UCSD-AML1 (cell line): ENCODE results near the gene PKN1.
A peak's percentile ranks its signal among the peaks of the same experiment; 100 is the strongest.
"Not testable (repeated sequence)": the region's sequence is repeated elsewhere in the genome, so short reads cannot be mapped to it uniquely, and the experiment has no call there.

Experiments used
- DNase-seq: peaks from one replicate; lab custom pipeline; 2025; ENCODE audit not compliant: unreplicated experiment; lab: John Stamatoyannopoulos, UW

PKN1 gene

DNA sequence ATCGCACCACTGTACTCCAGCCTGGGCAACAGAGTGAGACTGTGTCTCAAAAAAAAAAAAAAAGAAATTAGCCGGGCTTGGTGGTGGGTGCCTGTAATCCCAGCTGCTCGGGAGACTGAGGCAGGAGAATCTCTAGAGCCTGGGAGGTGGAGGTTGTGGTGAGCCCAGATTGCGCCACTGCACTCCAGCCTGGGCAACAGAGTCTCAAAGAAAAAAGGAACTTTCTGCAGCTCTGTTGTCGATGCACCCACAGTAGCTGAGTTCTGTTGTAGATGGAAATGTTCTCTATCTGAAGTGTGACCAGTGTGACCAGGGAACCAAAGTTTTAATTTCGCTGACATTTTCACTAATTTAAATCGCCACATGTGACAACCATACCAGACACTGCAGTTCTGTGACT, 29.3 kb downstream of the PKN1 start:
- DNase-seq: not testable (repeated sequence)

DNA sequence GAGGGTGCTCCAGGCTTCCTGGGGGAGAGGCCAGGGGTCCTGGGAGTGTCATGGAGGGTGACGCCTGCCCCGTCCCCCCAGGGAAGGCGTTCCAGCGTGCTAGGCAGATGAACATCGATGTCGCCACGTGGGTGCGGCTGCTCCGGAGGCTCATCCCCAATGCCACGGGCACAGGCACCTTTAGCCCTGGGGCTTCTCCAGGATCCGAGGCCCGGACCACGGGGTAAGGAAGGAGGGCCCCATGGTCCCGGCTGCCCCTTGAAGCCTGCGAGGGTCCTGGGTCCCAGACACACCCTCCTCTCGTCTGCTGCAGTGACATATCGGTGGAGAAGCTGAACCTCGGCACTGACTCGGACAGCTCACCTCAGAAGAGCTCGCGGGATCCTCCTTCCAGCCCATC, 30.6 kb downstream of the PKN1 start:
- DNase-seq: no peak

DNA sequence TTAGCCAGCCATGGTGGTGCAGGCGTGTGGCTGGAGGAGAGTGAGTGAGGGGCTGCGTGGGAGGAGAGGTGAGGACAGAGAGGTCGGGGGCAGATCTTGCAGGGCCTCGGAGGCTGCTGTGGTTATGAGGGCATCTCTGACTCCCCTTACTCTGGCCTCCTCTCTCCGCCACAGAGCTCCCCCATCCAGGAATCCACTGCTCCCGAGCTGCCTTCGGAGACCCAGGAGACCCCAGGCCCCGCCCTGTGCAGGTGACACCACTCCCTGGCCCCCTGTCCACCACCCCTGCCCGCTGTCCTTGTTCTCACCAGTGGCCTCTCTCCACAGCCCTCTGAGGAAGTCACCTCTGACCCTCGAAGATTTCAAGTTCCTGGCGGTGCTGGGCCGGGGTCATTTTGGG, 34.3 kb downstream of the PKN1 start:
- no peak for DNase-seq

DNA sequence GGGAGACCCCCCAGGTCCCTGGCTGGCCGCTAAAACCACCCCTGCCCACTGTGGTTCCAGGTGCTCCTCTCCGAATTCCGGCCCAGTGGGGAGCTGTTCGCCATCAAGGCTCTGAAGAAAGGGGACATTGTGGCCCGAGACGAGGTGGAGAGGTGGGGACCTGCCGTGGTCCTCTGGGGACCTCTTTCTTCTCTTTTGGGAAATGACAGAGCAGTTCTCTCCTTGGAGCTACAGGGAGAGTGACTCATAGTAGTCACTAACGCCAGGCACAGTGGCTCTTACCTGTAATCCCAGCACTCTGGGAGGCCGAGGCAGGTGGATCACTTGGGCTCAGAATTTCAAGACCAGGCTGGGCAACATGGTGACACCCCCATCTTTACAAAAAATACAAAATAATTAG, 34.7 kb downstream of the PKN1 start:
- DNase-seq: no peak

DNA sequence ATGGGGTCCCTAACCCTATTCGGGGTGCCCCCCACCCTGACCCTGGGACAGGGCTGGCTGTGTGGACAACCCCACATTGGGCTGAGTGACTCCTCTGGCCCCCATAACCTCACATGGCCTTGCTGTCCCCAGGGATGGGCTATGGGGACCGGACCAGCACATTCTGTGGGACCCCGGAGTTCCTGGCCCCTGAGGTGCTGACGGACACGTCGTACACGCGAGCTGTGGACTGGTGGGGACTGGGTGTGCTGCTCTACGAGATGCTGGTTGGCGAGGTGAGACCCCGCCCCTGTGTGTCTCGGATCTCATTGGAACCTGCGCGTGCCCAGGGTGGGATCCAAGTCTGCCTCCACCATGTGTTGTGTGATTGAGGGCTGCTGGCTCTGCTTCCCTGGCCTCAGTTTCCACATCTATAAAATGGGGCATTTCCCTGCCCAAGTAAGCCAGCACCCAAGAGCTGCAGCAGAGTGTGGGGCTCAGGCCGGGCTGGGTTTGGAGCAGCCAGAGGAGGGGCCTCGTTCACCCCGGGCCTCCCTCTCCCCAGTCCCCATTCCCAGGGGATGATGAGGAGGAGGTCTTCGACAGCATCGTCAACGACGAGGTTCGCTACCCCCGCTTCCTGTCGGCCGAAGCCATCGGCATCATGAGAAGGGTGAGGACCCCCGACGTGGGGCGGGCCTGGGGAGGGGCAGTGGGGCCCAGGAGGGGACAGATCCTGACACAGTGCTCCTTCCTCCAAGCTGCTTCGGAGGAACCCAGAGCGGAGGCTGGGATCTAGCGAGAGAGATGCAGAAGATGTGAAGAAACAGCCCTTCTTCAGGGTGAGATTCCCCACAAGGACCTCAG, 37.1 kb downstream of the PKN1 start:
- DNase-seq: no peak

DNA sequence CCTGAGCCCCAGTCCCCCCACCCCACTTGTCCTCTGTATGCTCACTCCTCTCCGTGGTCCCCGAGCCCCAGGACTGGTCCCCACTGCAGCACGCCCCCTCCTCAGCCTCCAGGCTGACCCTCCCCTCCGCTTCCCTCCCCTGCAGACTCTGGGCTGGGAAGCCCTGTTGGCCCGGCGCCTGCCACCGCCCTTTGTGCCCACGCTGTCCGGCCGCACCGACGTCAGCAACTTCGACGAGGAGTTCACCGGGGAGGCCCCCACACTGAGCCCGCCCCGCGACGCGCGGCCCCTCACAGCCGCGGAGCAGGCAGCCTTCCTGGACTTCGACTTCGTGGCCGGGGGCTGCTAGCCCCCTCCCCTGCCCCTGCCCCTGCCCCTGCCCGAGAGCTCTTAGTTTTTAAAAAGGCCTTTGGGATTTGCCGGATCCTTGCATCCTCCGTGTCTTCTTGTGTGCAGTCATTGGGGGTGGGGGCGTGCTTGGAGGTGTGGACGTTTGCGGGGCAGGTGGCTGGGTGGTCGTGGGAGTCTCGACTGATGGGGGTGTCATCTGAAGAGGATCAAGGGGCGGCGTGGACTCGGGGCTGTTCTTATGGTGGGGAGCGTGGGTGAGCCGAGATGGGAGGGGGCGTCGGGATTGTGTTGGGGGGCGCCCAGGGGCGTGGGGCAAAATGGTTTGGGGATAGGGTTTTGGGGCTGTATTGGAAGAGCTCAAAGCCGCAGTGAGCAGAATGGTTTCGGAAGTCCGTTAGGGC, 38.5 kb downstream of the PKN1 start:
- no peak for DNase-seq

DNA sequence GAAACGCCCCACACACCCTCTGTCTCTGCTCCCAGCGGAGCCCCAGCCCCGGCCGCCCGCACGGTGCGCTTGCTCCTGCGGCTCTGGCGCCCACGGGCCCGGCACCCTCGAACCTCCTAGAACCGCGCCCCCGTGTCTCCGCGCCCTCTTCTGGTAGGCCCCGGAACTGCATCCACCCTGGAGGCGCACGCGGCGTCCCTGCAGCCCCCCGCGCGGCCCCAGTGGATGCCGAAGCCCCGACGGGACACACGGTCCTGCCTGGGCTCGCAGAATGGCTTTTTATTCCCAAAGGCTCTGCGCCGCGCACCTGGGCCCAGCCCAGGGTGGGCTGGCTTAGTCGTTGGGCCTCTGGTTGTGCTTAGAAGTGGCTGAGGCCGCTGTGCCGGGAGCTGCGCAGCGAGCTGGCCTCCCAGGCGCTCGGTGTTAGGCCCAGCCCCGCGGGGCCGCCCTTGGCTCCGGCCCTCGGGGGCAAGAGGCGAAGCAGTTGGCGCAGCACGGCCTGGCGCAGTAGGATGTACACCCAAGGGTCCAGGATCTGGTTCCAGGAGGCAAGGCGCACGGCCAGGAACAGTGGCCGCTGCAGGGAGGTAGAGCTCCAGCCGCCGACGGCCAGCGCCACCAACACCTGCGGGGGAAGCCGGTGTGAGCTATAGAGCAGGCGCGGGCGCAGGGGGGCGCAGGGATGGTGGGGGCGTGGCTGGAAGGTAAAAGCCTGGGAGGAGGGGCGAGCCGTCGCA, 39.3 kb downstream of the PKN1 start:
- DNase-seq: peak; percentile 24

DNA sequence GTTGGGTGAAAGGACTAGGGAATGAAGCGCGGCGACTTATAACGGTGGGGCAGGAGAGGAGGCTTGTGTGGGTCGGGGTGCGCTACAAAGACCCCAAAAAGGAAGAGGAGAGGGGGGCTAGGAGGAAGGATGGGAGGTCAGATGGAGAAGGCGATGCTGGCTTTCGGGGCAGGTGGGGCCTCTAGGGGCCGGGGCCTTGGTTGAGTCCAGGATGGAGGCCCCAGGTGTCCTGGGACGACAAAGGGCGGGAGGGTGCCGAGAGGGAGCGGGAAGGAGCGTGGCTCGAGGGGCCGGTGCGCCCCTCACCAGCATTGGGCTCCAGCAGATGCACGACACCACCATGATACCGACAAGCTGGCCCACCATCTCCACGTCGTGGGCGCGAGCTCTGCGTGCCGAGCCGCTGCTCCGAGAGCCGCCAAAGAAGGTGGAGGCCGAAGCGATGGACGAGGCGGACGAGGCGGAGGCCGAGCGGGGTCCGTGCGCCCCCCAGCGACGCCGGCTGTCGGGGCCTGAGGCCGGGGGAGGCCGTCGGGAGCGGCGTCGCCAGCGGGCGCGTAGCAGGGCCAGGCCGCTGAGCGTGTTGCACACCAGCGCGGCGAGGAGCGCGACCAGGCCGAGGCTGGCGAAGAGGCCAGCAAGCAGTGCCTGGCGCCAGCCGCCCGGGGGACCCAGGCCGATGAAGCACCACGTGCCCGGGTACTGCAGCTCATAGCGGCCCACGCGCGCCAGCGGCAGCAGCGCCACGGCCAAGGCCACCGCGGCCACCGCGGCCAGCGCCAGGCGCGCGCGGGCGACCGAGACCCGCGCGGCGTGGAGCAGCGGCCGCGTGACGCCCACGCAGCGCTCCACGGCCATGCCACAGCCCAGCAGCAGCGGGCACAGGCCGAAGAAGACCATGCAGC, 40.2 kb downstream of the PKN1 start:
- no peak for DNase-seq

DNA sequence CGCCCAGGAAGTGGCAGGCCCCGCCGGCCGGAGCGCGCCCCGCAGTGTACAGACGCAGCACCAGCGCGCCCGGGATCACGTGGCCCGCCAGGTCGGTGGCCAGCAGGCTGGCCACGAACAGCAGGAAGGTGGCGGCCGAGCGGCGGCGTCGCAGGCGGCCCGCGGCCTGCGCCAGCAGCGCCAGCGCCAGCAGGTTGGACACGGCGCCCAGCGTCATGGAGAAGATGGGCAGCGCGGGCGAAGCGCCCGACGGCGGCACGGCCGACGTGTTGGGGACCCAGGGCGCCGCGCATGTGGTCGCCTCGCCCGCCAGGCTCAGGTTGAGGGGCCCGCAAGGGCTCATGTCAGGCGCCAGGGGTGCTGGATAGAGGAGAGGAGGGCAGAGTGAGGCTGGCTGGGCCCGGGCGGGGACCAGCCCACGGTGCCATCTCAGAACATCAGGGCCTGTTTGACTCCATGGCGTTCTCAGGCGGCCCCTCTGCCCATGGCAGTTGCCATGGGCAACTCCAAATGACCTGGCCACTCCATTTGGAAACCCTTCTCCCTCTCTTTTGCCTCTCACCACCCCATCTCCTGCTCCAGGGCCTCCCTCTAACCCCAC, 41.0 kb downstream of the PKN1 start:
- no peak for DNase-seq

DNA sequence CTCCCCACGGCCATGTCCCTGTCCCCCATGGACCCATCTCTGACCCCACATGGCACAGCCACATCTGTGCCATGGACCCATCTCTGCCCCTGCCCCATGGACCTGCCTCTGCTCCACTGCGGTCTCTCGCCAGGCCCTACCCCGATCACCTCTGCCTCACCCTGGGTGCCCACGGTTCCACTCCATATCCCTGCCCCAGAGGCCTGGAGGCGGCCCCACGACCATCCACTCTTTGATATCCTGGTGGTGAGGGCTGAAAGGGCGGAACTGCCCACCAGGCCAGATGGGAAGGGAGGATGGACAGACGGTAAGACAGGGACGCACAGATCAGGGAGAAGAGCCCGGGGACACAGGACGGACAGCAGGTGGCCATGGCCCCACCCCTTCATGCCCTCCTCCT, 41.7 kb downstream of the PKN1 start:
- DNase-seq: no peak

DNA sequence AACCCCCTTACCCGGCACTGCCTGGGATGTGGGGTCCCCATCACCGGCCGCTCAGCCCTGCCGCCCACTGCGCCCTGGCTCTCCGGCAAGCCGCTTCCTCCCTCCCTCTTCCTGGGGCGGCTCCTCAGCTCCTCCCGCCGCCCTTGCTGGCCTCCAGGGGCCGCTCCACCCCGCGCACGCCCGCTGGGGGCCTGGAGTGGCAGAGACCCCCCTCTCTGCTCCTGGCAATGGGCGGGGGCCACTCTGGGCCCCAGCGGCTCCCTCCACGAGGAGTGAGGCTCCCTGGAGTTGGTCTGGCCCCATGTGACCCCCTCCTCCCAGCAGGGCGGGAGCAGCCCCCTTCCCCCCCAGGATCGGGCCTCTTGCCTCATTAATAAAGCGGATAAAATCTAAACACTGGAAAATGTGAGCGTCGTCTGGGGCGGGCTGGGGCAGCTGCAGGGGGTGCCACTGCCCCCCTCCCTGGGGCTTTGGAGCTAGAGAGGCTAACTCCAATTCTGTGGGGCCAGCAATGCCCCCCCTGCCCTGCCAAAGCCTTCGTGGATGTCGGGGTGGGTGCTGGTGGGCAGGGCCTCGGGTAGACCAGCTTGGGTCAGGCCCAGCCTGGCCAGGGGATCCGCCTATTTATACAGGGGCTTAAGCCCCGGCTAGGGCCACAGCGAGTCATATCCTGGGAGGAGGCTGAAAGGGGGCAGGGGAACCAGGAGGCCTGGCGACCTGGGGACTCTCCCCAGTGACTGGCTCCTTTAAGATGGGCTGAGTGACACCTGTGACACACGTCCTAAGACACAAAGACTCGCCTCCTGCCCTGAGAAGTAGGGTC, 42.4 kb downstream of the PKN1 start, which contains the start of gene PTGER1:
Gene PTGER1, minus strand, starts transcription at position 104 of the 823 bp plus-strand sequence. CDS start 1,034 bp downstream, outside the sequence.
- peak; percentile 51 for DNase-seq

DNA sequence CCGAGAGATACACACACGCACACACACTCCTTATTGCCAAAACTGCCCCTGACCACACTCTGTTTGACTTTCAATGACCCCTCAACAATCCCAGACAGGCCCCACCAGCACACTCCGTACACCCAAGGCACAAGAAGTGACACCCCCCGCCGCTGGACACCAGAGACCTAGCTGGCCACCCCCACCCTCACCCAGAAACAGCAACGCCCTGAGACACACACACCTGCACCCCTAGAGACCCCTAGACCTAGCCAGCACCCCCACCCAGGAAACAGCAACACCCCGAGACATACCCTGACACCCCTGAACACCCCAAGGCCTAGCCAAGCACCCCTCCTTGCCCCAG, 43.2 kb downstream of the PKN1 start:
- no peak for DNase-seq

DNA sequence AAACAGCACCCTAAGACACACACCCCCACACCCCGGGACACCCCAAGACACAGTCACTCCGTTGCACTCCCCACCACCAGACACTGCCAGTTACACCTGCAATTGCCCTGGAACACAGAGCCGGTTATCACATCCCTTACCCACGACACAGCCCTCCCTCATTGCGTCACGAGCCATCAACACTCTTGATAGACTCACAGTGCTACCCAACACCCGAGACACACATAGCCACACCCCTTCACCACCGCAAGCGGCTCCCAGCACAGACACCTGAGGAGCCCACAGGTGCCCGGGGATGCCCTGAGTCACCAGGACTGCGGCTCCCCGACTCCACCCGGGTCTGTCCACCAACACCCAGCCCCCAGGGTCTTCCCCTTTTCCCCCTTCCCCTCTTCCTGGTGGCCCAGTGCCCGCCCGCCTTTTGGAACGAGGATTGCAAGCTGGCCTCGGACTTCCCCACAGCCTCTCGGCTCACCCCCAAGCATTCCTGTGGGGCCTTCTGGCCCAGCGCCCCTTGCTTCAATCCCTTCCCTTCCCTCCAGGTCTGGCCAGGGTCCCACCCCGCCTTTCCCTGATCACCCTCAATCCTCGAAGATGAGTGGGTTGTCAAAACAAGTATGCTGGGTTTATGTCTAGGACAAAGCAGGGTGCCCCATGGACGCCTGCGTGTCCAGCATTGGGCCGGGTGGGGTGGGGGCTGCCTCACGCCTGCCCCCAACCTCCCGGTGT, 43.7 kb downstream of the PKN1 start:
- no peak for DNase-seq

DNA sequence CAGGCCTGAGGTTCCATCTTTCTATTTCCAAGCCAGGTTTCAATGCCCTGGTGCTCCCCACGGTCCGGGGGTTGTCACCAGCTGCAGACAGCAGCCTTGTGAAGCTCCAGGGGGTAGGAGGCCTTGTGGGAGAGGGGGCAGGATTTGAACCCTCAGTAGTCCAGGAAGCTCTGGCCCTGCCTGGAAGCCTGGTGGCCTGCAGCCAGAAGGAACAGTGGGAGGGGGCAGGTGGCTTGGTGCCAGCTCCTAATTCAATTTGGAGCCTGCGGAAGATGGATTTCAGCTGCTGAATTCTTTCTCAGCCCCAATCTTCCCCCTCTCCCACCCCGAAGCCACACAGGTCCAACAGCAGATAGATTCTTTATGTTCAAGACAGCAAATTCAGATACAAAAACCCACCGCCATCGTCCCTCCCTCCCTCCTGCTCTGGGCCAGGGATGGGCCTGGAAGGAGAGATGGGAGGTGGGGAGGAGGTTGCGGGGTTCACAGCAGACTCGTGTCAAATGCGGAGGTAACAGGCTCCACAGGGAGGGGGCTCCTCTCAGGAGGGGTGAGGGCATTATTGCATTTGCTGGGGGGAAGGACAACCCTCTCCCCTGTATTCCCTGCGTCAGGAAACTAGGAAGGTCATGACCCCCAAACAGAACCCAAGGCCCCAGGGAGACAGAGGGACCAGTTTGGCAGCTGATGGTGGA, 44.5 kb downstream of the PKN1 start:
- DNase-seq: no peak

DNA sequence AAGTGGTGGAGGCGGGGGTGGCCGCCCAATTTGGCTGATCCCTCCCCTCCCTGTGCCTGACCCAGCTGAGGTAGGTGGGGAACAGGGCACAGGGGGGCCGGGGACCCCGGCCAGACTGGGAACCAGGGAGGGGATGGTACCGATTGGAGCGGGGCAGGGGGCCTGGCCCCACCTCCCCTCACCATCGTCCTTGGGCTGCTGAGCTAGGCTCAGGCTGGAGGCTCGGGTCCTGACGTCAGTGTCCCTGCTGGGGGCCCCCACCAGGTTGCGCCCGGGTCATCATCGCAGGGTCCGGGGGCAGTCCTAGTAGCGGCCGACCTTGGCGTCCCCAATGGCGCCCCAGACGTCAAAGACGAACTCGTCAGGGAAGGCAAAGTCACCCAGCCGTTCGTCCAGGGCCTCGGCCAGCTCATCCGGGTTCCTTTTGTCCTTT, 45.0 kb downstream of the PKN1 start:
- DNase-seq: no peak

DNA sequence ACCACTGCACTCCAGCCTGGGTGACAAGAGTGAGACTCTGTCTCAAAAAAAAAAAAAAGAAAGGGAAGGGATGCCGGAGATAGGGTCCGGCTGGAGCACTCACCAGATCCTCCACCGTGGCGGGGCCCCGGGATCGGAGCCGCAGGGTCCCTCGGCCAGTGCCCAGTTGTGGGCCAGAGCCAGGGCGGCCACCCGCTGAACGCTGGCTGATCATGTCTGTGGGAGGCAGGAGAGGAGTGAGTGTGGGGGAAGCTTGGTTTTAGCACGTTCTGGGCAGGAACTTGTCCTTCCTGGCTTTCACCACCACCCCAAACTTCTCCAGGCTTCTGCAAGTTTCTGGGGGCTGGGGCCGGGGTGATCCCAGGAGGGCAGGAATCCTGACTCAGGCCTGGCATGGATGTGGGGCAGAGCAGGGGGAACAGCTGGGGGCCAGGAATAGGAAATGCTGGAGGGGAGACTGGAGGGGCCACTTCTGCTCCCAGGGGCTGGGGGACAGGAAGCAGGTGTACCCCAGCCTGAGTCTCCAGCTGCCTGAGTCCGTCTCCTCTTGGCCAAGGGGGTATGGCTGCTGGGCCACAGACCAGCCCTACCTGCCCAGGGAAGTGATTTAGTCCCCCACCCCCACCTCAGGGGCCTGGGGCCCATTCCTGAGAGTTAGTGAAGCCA, 46.3 kb downstream of the PKN1 start:
- no peak for DNase-seq

DNA sequence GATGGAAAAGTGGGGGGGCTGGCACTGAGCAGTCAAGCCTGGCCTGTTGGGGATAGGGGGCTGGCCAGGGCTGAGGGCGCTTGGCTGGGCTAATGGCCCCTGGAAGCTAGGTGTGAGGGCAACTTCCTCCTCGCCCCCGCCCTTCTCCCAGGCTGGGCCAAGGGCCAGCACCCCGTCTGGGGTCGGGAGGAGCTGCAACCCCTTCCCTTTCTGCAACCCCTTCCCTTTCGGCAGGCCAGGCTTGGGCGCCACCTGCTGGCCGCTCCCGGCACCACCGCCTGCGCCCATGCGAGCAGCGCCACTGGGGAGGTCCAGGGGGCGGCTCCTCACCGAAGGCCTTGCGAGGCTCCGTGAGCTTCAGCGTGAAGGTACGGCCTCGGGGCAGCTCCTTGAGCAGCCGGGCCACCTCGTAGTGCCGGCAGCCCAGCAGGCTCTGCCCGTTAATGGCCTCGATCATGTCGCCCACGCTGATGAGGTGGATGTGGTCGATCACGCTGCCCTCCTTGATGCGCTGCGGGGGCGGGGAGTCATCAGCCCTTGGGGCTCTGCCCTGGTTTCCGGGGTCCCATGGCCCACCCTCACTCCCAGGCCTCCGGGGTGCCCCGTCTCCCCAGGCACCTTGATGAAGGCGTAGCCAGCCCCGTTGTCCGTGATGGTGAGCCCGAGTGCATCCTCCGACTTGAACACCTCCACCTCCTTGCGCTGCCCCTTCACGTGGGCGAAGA, 47.0 kb downstream of the PKN1 start:
- DNase-seq: peak; percentile 73
